ENCODE measurements around the gene USO1. TPM values are rescaled to one million over a fixed set of nuclear protein-coding genes. Genes with fewer than 3 reads are reported as not detected.

Gene USO1
- total RNA-seq, 2 experiments from 2014 or later, result 32.5 to 37.5 TPM

DNA sequence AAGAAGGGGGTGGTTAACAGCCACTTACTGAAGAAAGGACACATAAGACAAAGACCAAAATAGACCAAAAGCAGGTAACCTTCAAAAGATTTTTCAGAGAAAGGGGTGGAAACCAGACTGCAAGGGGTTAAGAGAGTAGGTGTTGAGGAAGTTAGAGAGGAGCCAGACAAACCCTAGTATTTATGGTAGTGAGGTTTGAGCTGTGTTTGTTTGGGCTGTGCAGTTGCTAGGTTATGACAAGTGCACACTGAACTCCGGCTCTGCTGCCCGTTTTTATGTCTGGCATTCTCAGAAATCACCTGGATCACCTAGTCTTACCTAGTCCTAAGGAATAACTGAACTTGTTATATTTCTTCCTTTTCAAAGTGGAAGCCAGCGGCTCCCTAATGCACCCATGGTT lies 28.3 kb upstream of the USO1 start:
- H3K36me3 Mint-ChIP-seq (ENCODE audit: low read depth), result peaks cover 10% of the 10 kb centered on the region
- H3K27me3 Mint-ChIP-seq (ENCODE audit: low read depth), result no peaks in the 10 kb centered on the region
- ATAC-seq (peak; percentile 72), DNase-seq (peak; percentile 50)
- H3K4me1 Mint-ChIP-seq (ENCODE audit: low read depth), result peaks cover 40% of the 10 kb centered on the region
- ChIA-PET POLR2A (interaction anchor here (1.4 to 1.8 kb wide), 4 partner anchors 13 to 181 kb away, joined by 4 to 6 read pairs (median 5); no protein-coding TSS in a partner anchor), CTCF (interaction anchor here (1.4 to 5.3 kb wide), 4 partner anchors 12 to 27 kb away, joined by 5 to 32 read pairs (median 9); partner anchors contain the start of gene USO1)
- H3K4me3 Mint-ChIP-seq, result no peak overlapping the region
- H3K27ac Mint-ChIP-seq, result peak overlapping the region; percentile 54
- no peaks in the 10 kb centered on the region for H3K9me3 Mint-ChIP-seq (ENCODE audit: insufficient read depth)

DNA sequence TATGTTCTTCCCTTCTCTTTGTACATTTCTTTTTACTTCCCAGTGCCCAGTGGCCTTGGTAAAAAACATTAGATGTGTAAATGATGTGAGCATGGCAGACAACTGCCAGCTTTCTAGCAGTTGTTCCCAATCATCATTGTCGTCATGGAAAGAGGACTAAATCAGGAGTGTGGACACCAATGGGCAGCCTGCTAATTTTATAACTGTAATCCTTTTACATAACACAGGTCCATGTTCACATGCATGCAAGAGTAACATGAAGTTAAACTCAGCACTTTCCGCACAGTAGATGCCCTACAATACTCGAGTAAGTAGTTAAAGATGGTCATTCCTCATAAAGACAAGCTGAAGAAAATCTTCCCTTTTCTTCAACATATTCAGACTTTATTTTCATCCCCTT lies 27.8 kb upstream of the USO1 start:
- H3K36me3 Mint-ChIP-seq (ENCODE audit: low read depth), result peaks cover 10% of the 10 kb centered on the region
- CTCF ChIA-PET, result interaction anchor here (1.4 to 5.3 kb wide), 4 partner anchors 12 to 27 kb away, joined by 5 to 32 read pairs (median 9); partner anchors contain the start of gene USO1
- H3K4me3 Mint-ChIP-seq, result no peak overlapping the region
- ATAC-seq (no peak), DNase-seq (no peak)
- peaks cover 40% of the 10 kb centered on the region for H3K4me1 Mint-ChIP-seq (ENCODE audit: low read depth)
- peak overlapping the region; percentile 54 for H3K27ac Mint-ChIP-seq
- no peaks in the 10 kb centered on the region for H3K9me3 Mint-ChIP-seq (ENCODE audit: insufficient read depth)
- no peaks in the 10 kb centered on the region for H3K27me3 Mint-ChIP-seq (ENCODE audit: low read depth)
- POLR2A ChIA-PET, result interaction anchor here (1.4 to 2.8 kb wide), 4 partner anchors 14 to 182 kb away, joined by 4 to 15 read pairs (median 5); partner anchors contain the start of gene G3BP2

DNA sequence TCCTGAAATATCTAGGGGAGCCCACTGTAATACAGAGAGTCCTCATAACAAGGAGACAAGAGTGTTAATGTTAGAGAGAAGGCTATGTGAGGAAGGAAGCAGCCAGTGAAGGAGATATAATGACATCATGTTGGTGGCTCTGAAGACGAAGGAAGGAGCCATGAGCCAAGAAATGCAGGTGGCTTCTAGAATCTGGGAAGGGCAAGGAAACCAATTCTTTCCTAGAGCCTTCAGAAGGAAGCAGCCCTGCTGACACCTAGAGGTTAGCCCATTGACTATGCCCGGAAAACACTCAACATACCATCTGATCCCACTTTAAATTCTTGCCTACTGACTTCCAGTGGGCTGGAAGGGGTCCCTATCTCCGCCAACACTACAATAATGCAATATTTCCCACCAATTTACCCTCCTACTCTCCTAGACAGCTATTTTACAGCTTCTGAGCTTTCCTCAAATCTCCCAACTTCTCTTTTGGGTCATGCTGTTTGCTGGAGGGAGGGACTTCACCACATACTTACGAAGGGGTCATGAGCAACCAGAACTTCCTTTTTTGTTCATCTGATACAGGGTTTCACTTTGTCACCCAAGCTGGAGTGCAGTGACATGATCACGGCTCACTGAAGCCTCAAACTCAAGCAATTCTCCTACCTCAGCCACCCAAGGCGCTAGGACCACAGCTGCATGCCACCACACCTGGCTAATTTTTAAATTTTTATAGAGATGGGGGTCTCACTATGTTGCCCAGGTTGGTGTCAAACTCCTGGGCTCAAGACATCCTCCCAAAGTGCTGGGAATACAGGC lies 26.0 kb upstream of the USO1 start:
- H3K4me3 Mint-ChIP-seq, result peak overlapping the region; percentile 39

DNA sequence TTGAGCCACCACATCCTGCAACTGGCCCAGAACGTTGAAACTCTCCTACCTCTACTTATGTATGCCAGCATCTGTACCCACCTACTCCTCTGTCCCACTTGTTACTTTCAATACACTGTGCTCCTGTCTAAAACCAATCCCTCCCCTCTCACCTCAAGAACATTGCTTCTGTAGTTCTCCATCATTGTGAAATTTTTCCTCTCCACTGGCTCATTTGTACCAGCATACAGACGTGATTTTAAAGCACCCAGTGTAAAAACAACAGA lies 25.5 kb upstream of the USO1 start:
- ChIA-PET CTCF (interaction anchor here (0.7 to 5.3 kb wide), 7 partner anchors 9 to 27 kb away, joined by 3 to 32 read pairs (median 5); partner anchors contain the start of genes G3BP2 and USO1), POLR2A (interaction anchor here (0.9 to 2.8 kb wide), 3 partner anchors 18 to 30 kb away, joined by 3 to 15 read pairs (median 3); partner anchors contain the start of gene G3BP2)
- Mint-ChIP-seq H3K4me1 (ENCODE audit: low read depth) (peaks cover 40% of the 10 kb centered on the region), H3K36me3 (ENCODE audit: low read depth) (peaks cover 9% of the 10 kb centered on the region), H3K4me3 (peak overlapping the region; percentile 39), H3K27me3 (ENCODE audit: low read depth) (no peaks in the 10 kb centered on the region), H3K27ac (peak overlapping the region; percentile 85), H3K9me3 (ENCODE audit: insufficient read depth) (no peaks in the 10 kb centered on the region)
- ATAC-seq (peak; percentile 38), DNase-seq (no peak)

More for the DNA sequence above, 26.0 kb upstream of the USO1 start:
- H3K27ac Mint-ChIP-seq, result peak overlapping the region; percentile 85
- ChIA-PET POLR2A (interaction anchor here (0.8 to 2.8 kb wide), 4 partner anchors 19 to 43 kb away, joined by 3 to 15 read pairs (median 3); partner anchors contain the start of gene G3BP2), CTCF (interaction anchor here (0.7 to 5.3 kb wide), 8 partner anchors 10 to 27 kb away, joined by 3 to 32 read pairs (median 4); partner anchors contain the start of genes G3BP2 and USO1)
- peaks cover 40% of the 10 kb centered on the region for H3K4me1 Mint-ChIP-seq (ENCODE audit: low read depth)
- ATAC-seq (peak; percentile 71), DNase-seq (peak; percentile 54)
- H3K27me3 Mint-ChIP-seq (ENCODE audit: low read depth), result no peaks in the 10 kb centered on the region
- no peaks in the 10 kb centered on the region for H3K9me3 Mint-ChIP-seq (ENCODE audit: insufficient read depth)
- peaks cover 10% of the 10 kb centered on the region for H3K36me3 Mint-ChIP-seq (ENCODE audit: low read depth)

DNA sequence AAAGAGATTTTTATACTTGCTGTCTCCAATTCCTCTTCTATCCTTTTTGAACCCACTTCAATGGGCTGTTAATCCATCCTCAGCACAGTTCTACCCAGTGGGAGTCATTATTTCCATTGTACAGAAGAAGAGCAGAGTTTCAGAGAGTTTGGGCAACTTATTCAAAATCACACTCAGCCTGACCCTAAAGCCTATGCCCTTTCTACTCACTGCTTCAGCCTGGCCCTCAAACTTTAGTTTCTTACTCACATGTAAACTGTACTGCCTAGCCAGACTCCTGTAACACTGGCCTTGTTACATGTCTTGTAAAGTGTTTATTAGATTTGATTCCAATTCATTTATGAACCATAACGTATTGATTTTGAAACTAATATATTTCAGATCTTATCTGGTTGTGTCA lies 25.1 kb upstream of the USO1 start:
- no peaks in the 10 kb centered on the region for H3K27me3 Mint-ChIP-seq (ENCODE audit: low read depth)
- ChIA-PET CTCF (interaction anchor here (0.7 to 5.3 kb wide), 5 partner anchors 11 to 28 kb away, joined by 3 to 32 read pairs (median 5); partner anchors contain the start of gene USO1), POLR2A (interaction anchor here (2.8 kb wide), 1 partner anchor 26 kb away, joined by 15 read pairs; the partner anchor contains the start of gene G3BP2)
- no peaks in the 10 kb centered on the region for H3K9me3 Mint-ChIP-seq (ENCODE audit: insufficient read depth)
- H3K27ac Mint-ChIP-seq, result peak overlapping the region; percentile 85
- H3K4me3 Mint-ChIP-seq, result peak overlapping the region; percentile 39
- ATAC-seq, result peak; percentile 42
- peaks cover 6% of the 10 kb centered on the region for H3K36me3 Mint-ChIP-seq (ENCODE audit: low read depth)
- peaks cover 40% of the 10 kb centered on the region for H3K4me1 Mint-ChIP-seq (ENCODE audit: low read depth)
- DNase-seq, result no peak

DNA sequence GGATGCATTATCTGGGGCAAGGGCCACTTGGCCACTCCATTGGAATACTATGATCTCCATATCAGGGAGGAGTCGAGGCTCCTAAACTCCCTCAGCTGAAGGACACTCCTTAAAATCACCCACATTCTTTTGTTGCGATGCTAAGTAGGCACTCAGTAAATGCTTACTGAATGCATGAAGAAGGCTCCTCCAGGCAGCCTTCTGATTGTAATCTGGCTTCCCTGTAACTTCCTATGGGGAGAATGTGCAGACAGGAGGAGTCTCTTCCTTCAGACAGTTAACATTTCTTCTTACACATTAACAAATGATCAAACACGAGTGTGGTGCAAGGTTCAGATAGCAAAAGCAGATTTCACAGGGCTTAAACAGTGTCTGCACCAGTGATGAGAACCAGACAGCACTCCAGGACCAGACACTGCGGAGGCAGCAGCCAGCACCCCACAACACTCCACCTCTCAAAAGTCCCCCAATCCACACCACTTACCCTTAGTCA lies 21.4 kb upstream of the USO1 start:
- H3K27me3 Mint-ChIP-seq (ENCODE audit: low read depth), result no peaks in the 10 kb centered on the region
- CTCF ChIA-PET, result interaction anchor here (2.8 kb wide), 1 partner anchor 20 kb away, joined by 9 read pairs; the partner anchor contains the start of gene USO1

DNA sequence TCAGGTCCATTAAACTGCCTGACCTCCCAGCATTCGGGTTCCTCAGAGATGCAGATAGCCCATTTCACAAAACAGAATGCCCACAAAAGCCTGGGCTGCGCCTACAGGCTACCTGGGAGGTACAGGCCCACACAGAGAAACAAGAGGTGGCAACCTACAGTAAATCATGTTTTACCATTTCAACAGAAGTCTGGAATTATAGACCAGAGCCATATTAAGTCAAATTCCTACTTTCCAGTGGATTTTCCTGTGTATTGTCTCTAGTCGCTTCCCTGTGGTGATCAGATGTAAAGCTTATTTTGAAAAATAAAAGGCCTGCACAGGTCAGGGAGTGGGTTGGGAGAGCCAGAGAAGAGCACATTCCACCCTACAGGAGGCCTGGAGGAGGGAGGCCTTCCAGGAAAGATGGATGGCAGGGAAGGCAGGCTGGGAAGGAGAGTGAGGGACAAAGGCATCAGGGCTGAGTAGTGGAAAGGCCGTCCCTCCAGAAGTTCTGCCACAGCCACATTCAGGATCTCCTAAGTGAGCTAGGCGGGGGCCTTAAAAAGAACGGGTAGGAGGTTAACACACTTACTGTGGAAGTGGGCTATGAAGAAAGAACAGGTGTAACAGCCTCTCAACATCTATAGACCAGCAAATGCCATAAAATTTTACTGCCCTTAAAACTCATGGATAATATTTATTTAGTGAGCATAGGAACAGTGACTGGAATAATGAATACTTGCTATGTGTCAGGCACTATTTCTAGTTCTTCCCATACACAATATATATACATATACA lies 19.0 kb upstream of the USO1 start:
- Mint-ChIP-seq H3K27me3 (ENCODE audit: low read depth) (no peaks in the 10 kb centered on the region), H3K9me3 (ENCODE audit: insufficient read depth) (no peaks in the 10 kb centered on the region), H3K36me3 (ENCODE audit: low read depth) (no peaks in the 10 kb centered on the region), H3K27ac (no peak overlapping the region), H3K4me3 (no peak overlapping the region), H3K4me1 (ENCODE audit: low read depth) (peaks cover 17% of the 10 kb centered on the region)
- no peak for ATAC-seq
- ChIA-PET POLR2A (no interaction called here), CTCF (interaction anchor here (0.6 to 11.1 kb wide), 2 partner anchors 17 to 23 kb away, joined by 3 to 115 read pairs; partner anchors contain the start of gene USO1)
- DNase-seq, result no peak

More for the DNA sequence above, 21.4 kb upstream of the USO1 start:
- no peaks in the 10 kb centered on the region for H3K36me3 Mint-ChIP-seq (ENCODE audit: low read depth)
- ATAC-seq (no peak), DNase-seq (no peak)
- H3K27ac Mint-ChIP-seq, result no peak overlapping the region
- no peaks in the 10 kb centered on the region for H3K9me3 Mint-ChIP-seq (ENCODE audit: insufficient read depth)
- peaks cover 18% of the 10 kb centered on the region for H3K4me1 Mint-ChIP-seq (ENCODE audit: low read depth)
- POLR2A ChIA-PET, result no interaction called here
- no peak overlapping the region for H3K4me3 Mint-ChIP-seq

DNA sequence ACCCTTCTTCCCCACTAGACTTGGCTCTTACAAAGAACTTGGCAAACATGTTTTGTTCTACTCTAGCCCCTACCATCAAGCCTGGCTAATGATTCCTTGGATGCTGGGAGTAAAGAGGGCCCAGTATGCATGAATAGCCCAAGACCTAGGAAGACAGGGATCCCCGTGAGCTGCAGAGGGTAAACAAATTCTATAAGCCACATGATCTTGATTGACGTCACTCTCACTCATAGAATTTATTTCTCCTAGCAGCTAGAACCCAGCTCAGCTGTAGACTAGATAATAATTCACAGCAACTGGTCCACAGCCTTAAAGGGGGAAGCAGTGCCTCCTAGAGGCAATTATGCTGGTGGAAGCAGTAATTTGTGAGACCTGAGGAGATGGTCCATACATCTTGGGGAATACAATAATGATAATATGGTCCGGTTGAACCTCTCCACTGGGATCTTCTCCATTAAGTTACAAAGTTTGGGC lies 16.1 kb upstream of the USO1 start:
- ATAC-seq (peak; percentile 92), DNase-seq (peak; percentile 69)
- ChIA-PET CTCF (interaction anchor here (0.6 to 11.1 kb wide), 15 partner anchors 9 to 140 kb away, joined by 3 to 115 read pairs (median 5); partner anchors contain the start of gene USO1), POLR2A (interaction anchor here (0.6 to 3.0 kb wide), 2 partner anchors 16 to 53 kb away, joined by 3 to 17 read pairs; partner anchors contain the start of gene USO1)
- Mint-ChIP-seq H3K27me3 (ENCODE audit: low read depth) (no peaks in the 10 kb centered on the region), H3K4me3 (no peak overlapping the region), H3K27ac (no peak overlapping the region), H3K9me3 (ENCODE audit: insufficient read depth) (no peaks in the 10 kb centered on the region), H3K4me1 (ENCODE audit: low read depth) (peaks cover 20% of the 10 kb centered on the region), H3K36me3 (ENCODE audit: low read depth) (no peaks in the 10 kb centered on the region)

DNA sequence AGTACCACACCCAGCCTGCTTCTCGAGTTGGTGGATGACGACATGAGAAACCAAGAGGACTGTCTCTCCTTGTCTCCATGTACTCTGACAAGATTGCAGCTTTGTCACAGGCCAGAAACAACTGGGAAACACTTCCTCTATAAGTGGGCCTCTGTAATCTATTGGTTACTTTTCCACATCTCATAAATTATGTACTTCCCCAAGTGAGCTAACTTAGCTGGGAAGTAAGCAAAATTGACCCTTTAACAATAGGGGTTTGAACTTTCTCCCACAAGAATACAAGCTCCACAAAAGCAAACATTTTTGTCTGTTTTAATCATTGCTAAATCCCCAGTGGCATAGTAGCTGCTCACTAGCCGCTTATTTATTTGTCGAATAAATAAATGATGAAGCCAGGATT lies 14.1 kb upstream of the USO1 start:
- Mint-ChIP-seq H3K4me3 (no peak overlapping the region), H3K4me1 (ENCODE audit: low read depth) (peaks cover 21% of the 10 kb centered on the region), H3K36me3 (ENCODE audit: low read depth) (no peaks in the 10 kb centered on the region), H3K27me3 (ENCODE audit: low read depth) (no peaks in the 10 kb centered on the region), H3K27ac (no peak overlapping the region), H3K9me3 (ENCODE audit: insufficient read depth) (no peaks in the 10 kb centered on the region)
- ATAC-seq (no peak), DNase-seq (no peak)
- CTCF ChIA-PET, result interaction anchor here (0.9 to 11.1 kb wide), 10 partner anchors 9 to 194 kb away, joined by 3 to 115 read pairs (median 4); partner anchors contain the start of gene USO1
- POLR2A ChIA-PET, result interaction anchor here (0.6 to 3.0 kb wide), 4 partner anchors 14 to 195 kb away, joined by 3 to 17 read pairs (median 4); partner anchors contain the start of gene USO1

DNA sequence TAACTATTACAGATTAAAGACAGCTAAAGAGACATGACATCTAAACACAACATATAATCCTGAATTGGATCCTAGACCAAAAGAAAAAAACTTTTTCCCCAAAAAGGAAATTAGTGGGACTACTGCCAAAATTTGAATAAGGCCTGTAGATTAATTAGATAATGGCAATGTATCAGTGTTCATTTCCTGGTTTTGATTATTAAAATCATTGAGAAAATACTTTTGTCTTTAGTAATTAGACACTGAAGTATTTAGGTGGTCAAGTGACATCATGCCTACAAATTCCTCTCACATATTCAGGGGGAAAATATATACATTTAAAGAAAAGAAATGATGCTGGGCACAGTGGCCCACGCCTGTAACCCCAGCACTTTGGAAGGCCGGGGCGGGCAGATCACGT lies 10.4 kb upstream of the USO1 start:
- H3K27ac Mint-ChIP-seq, result no peak overlapping the region
- POLR2A ChIA-PET, result interaction anchor here (0.6 kb wide), 1 partner anchor 112 kb away, joined by 3 read pairs; no protein-coding TSS in a partner anchor

DNA sequence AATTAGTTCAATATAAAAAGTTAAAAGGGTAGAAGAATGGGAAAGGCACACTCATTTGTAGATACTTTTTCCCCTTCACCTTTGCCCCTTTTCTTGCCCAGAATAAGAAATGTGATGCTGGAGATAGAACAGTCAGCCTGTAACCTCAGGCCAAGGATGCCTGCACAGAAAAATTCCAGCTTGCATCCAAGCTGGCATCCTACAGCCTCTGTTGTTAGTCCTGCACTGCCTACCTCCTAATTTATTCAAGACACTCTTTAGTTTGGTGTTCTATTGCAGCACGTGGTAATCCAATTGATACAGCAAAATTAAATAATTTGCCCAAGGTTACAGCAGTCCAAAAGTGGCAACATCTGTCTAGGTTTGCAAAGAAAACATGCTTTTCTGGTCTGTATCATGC lies 9.7 kb upstream of the USO1 start:
- ChIA-PET POLR2A (no interaction called here), CTCF (interaction anchor here (11.1 kb wide), 1 partner anchor 8 kb away, joined by 115 read pairs; the partner anchor contains the start of gene USO1)
- Mint-ChIP-seq H3K36me3 (ENCODE audit: low read depth) (peaks cover 3% of the 10 kb centered on the region), H3K27ac (no peak overlapping the region), H3K4me3 (no peak overlapping the region), H3K9me3 (ENCODE audit: insufficient read depth) (no peaks in the 10 kb centered on the region), H3K4me1 (ENCODE audit: low read depth) (peaks cover 7% of the 10 kb centered on the region), H3K27me3 (ENCODE audit: low read depth) (no peaks in the 10 kb centered on the region)
- DNase-seq (no peak), ATAC-seq (no peak)

More for the DNA sequence above, 10.4 kb upstream of the USO1 start:
- CTCF ChIA-PET, result interaction anchor here (1.0 to 11.1 kb wide), 2 partner anchors 9 to 15 kb away, joined by 3 to 115 read pairs; partner anchors contain the start of gene USO1
- no peaks in the 10 kb centered on the region for H3K9me3 Mint-ChIP-seq (ENCODE audit: insufficient read depth)
- H3K4me3 Mint-ChIP-seq, result no peak overlapping the region
- peaks cover 3% of the 10 kb centered on the region for H3K36me3 Mint-ChIP-seq (ENCODE audit: low read depth)
- peaks cover 11% of the 10 kb centered on the region for H3K4me1 Mint-ChIP-seq (ENCODE audit: low read depth)
- no peak for DNase-seq
- no peaks in the 10 kb centered on the region for H3K27me3 Mint-ChIP-seq (ENCODE audit: low read depth)
- ATAC-seq, result no peak
